ENCODE data around the gene IGSF5.
"Not testable (repeated sequence)": the region's sequence is repeated elsewhere in the genome, so short reads cannot be mapped to it uniquely, and the experiment has no call there.

IGSF5 gene

GRCh38 chr21:39726133-39726532, 18.9 kb upstream of the IGSF5 start:
- Mint-ChIP-seq H3K9me3 (no peaks in the 10 kb centered on the region), H3K4me3 (no peak overlapping the region), H3K4me1 (no peaks in the 10 kb centered on the region), H3K36me3 (no peaks in the 10 kb centered on the region), H3K27ac (no peak overlapping the region)
- no peak for ATAC-seq
- no peak for DNase-seq (ENCODE audit: low spot score in 2 of 2)

- H3K27ac Mint-ChIP-seq: no peak overlapping the region
- DNase-seq (ENCODE audit: low spot score in 2 of 2) (no peak), ATAC-seq (no peak)
- no peaks in the 10 kb centered on the region for H3K4me1 Mint-ChIP-seq
- H3K36me3 Mint-ChIP-seq: no peaks in the 10 kb centered on the region
- no peaks in the 10 kb centered on the region for H3K9me3 Mint-ChIP-seq
- H3K4me3 Mint-ChIP-seq: no peak overlapping the region
These were observed 17.4 kb upstream of the IGSF5 start for GRCh38 chr21:39727401-39728120.

- no peaks in the 10 kb centered on the region for H3K36me3 Mint-ChIP-seq
- DNase-seq (ENCODE audit: low spot score in 2 of 2) (no peak), ATAC-seq (no peak)
- no peaks in the 10 kb centered on the region for H3K4me1 Mint-ChIP-seq
- no peak overlapping the region for H3K27ac Mint-ChIP-seq
- no peaks in the 10 kb centered on the region for H3K9me3 Mint-ChIP-seq
- H3K4me3 Mint-ChIP-seq: no peak overlapping the region
These were observed 16.6 kb upstream of the IGSF5 start for GRCh38 chr21:39728341-39728740.

- ATAC-seq (no peak), DNase-seq (ENCODE audit: low spot score in 2 of 2) (no peak)
- Mint-ChIP-seq H3K4me3 (no peak overlapping the region), H3K27ac (no peak overlapping the region), H3K36me3 (no peaks in the 10 kb centered on the region), H3K4me1 (no peaks in the 10 kb centered on the region), H3K9me3 (no peaks in the 10 kb centered on the region)
These were observed 14.4 kb upstream of the IGSF5 start for GRCh38 chr21:39730418-39731157.

GRCh38 chr21:39736716-39737115, 8.3 kb upstream of the IGSF5 start:
- Mint-ChIP-seq H3K4me1 (no peaks in the 10 kb centered on the region), H3K36me3 (no peaks in the 10 kb centered on the region), H3K4me3 (no peak overlapping the region), H3K9me3 (no peaks in the 10 kb centered on the region), H3K27ac (no peak overlapping the region)
- no peak for DNase-seq (ENCODE audit: low spot score in 2 of 2)
- no peak for ATAC-seq

DNA sequence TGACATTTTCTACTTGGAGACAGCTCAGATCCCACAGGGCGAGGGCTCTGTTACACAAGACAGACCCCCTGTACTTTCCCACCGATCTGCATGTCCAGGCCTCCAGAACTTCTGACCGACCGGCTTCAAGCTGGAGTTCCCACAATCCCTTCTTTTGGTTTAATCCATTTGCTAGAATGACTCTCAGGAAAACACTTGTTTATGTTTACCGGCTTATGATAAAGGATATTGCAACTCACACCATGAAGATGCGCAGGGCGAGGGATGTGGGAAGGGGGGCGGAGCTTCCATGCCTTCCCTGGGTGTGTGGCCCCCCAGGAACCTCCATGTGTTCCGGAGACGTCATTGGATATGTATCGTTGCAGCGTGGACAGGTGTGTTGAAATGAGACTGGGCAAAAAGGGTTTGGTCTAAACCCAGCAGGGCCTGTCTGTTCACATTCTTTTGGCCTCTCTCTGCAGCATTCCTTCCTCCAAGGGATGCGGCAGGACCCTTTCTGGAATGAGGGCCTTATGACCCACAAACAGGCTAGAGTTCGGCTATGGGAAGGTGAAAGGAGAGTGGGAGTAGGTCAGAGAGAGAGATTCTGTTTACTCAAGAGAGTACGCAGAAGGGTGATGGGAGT, 7.5 kb upstream of the IGSF5 start:
- Mint-ChIP-seq H3K4me3 (no peak overlapping the region), H3K9me3 (no peaks in the 10 kb centered on the region), H3K27ac (no peak overlapping the region), H3K4me1 (no peaks in the 10 kb centered on the region), H3K36me3 (no peaks in the 10 kb centered on the region)
- no peak for DNase-seq (ENCODE audit: low spot score in 2 of 2)
- no peak for ATAC-seq

DNA sequence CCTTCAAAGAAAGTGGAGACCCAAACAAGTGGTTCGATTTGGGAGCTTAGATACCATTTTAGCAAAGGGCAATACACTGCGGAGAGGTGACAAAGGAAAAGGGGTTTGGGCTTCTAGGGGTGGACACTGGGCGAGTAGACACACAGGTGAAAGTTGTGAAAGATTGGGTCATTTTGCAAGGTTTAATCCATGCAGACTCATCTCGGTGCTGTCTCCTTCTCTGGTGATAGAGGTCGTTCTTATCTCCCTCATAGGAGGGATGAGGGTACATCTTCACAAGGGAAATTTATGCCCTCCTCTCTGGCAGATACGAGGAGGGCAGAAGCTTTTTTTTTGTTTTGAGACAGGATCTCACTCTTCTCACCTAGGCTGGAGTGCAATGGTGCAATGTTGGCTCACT, 6.4 kb upstream of the IGSF5 start:
- no peaks in the 10 kb centered on the region for H3K9me3 Mint-ChIP-seq
- ATAC-seq: no peak

GRCh38 chr21:39739531-39739930, 5.5 kb upstream of the IGSF5 start:
- not testable (repeated sequence) for H3K4me1 Mint-ChIP-seq; H3K4me3 Mint-ChIP-seq; H3K9me3 Mint-ChIP-seq; DNase-seq (ENCODE audit: low spot score in 2 of 2); H3K36me3 Mint-ChIP-seq; H3K27ac Mint-ChIP-seq; ATAC-seq

More for the DNA sequence above, 6.4 kb upstream of the IGSF5 start:
- Mint-ChIP-seq H3K27ac (no peak overlapping the region), H3K4me1 (no peaks in the 10 kb centered on the region), H3K36me3 (no peaks in the 10 kb centered on the region), H3K4me3 (no peak overlapping the region)
- no peak for DNase-seq (ENCODE audit: low spot score in 2 of 2)

DNA sequence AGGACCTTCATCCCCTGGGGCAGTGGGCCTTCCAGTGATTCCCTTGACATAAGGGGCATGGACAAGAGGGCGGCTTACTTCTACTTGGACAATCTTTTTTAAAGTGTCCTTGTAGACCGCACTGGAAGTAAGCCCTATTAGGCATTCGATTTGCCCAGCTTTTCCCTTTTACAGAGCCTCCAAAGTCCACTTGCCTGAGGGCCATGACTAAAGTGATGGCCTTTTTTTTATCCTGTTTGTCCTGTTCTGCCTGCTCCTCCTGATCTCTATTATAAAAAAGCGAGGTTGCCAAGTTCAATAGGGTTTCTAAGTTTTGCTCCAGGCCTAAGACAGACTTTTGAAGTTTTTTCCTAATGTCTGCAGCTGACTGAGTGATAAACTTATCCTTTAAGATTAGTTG, 2.4 kb upstream of the IGSF5 start:
- ATAC-seq; H3K4me3 Mint-ChIP-seq; H3K9me3 Mint-ChIP-seq; DNase-seq (ENCODE audit: low spot score in 2 of 2); H3K36me3 Mint-ChIP-seq; H3K4me1 Mint-ChIP-seq; H3K27ac Mint-ChIP-seq: not testable (repeated sequence)

GRCh38 chr21:39745332-39745731, 349 bp downstream of the IGSF5 start:
- H3K4me3 Mint-ChIP-seq; H3K9me3 Mint-ChIP-seq; H3K27ac Mint-ChIP-seq; H3K4me1 Mint-ChIP-seq; H3K36me3 Mint-ChIP-seq; DNase-seq (ENCODE audit: low spot score in 2 of 2); ATAC-seq: not testable (repeated sequence)

- Mint-ChIP-seq H3K4me3 (no peak overlapping the region), H3K9me3 (no peaks in the 10 kb centered on the region), H3K36me3 (no peaks in the 10 kb centered on the region), H3K4me1 (no peaks in the 10 kb centered on the region), H3K27ac (no peak overlapping the region)
- ATAC-seq (no peak), DNase-seq (ENCODE audit: low spot score in 2 of 2) (no peak)
These were observed 5.7 kb downstream of the IGSF5 start for GRCh38 chr21:39750670-39751069.

DNA sequence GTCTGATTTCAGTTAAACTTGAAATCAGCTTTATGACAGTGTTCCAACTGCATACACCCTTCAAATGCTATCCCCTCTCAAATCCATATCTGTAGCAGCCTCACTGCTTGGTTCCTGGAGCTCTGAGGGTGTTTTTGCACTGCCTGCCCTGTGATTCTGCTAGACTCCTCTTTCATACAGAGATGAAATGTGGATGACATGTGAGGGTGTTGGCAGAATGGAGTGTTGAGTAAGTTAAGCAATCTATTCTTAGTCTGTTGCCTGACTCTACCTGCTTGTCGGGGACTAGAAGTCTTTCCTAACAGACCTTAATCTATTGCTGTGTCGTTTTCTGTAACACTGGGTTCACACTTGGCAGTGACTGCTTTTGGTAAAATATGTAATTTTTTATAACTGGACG, 9.8 kb downstream of the IGSF5 start:
- no peak for DNase-seq (ENCODE audit: low spot score in 2 of 2)
- Mint-ChIP-seq H3K27ac (no peak overlapping the region), H3K9me3 (no peaks in the 10 kb centered on the region), H3K4me3 (no peak overlapping the region), H3K36me3 (no peaks in the 10 kb centered on the region), H3K4me1 (no peaks in the 10 kb centered on the region)
- no peak for ATAC-seq

DNA sequence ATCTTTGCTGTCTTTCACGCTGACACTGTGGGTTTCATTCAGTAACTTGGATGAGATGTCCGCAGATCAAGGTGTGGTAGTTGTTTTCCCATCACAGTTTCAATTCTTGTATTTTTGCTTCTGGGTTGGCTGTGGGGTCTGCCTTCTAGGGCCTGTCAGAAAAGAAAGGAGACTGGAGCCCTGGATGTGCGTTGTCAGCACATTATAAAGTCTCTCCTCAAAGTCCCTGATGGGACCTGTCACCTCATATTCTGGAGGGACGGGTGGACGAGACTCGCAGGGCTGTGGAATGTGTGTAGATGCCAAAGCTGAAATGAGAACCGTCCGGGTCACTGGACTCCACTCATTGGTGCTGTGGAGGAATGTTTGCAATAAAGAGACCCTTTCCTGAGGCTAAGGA, 11.3 kb downstream of the IGSF5 start:
- ATAC-seq (no peak), DNase-seq (ENCODE audit: low spot score in 2 of 2) (no peak)
- Mint-ChIP-seq H3K27ac (no peak overlapping the region), H3K4me3 (no peak overlapping the region), H3K4me1 (no peaks in the 10 kb centered on the region), H3K9me3 (no peaks in the 10 kb centered on the region), H3K36me3 (no peaks in the 10 kb centered on the region)

- H3K36me3 Mint-ChIP-seq: no peaks in the 10 kb centered on the region
- ATAC-seq (no peak), DNase-seq (ENCODE audit: low spot score in 2 of 2) (no peak)
- no peak overlapping the region for H3K4me3 Mint-ChIP-seq
- peaks cover 8% of the 10 kb centered on the region for H3K9me3 Mint-ChIP-seq
- no peak overlapping the region for H3K27ac Mint-ChIP-seq
- H3K4me1 Mint-ChIP-seq: no peaks in the 10 kb centered on the region
These were observed 18.4 kb downstream of the IGSF5 start for GRCh38 chr21:39763272-39763970.

DNA sequence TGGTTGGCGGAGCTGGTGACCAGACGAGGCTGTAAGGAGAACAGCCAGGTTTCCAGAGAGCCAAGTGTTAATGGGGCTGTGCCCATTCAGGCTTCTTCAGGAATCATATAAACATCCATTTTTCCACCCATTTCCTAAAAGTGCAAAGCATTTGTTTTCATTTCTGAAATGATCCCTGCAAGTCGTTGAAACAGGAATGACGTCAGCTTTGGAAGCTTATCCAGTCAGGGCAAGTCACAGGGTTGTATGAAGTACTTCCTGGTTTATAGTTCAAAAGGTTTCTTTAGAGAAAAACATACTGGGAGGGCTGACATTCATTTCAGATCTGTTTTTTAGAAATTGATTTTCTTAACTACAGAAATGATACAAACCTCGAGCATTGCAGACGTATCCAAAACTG, 29.2 kb downstream of the IGSF5 start:
- no peak overlapping the region for H3K4me3 Mint-ChIP-seq
- H3K27ac Mint-ChIP-seq: no peak overlapping the region
- no peaks in the 10 kb centered on the region for H3K36me3 Mint-ChIP-seq
- no peaks in the 10 kb centered on the region for H3K9me3 Mint-ChIP-seq
- H3K4me1 Mint-ChIP-seq: no peaks in the 10 kb centered on the region
- DNase-seq (ENCODE audit: low spot score in 2 of 2) (no peak), ATAC-seq (no peak)
